HCT116 (cell line): ENCODE data around the gene DTD1. TPM values are rescaled to one million over a fixed set of nuclear protein-coding genes. Genes with fewer than 3 reads are reported as not detected.

Source experiments
- ATAC-seq: fragments of 200-7000 bp; cut with Tn5 transposase; 2 replicates; pipeline ENCODE4 v1.9.1; 2020; ENCODE audit warnings: mild to moderate bottlenecking, moderate library complexity
- BruUV-seq: library from RNA; stranded (reverse); fragments of 400-500 nt; replicated peaks from 2 replicates; lab custom pipeline; 2021; lab: Mats Ljungman, UMichigan
- CTCF ChIA-PET: fragments of 300-600 bp; sonication (Branson Sonifier 250); formaldehyde crosslinking; loops from one replicate; lab custom pipeline; 2021; ENCODE audit warnings: antibody characterized with exemption; lab: Charles Lee
- POLR2A ChIA-PET: fragments of 300-600, 350-600 bp; sonication (Branson Sonifier 250); formaldehyde crosslinking; loops from one replicate; lab custom pipeline; 2021; ENCODE audit warnings: antibody characterized with exemption; lab: Charles Lee
- RAD21 ChIA-PET, 2 experiments: fragments of 300-600 bp; sonication (Branson Sonifier 250); formaldehyde crosslinking; loops; one replicate each; lab custom pipeline; 2023; ENCODE audit warnings: low total read pairs in 2 of 2; ENCODE audit not compliant: uncharacterized antibody in 2 of 2, unreplicated experiment in 2 of 2, low non-redundant PET in 1 of 2; lab: Charles Lee
- DNase-seq: peaks from one replicate; pipeline ENCODE4 v3.0.0-alpha.2; 2010; ENCODE audit warnings: low read depth, low spot score
- H2AFZ ChIP-seq: fragments of 200-600 bp; shearing (Covaris generic), sonication (generic); 2 replicates; pipeline ENCODE4 v1.6.1; 2017; ENCODE audit warnings: low read depth, mixed run types, mixed read lengths, antibody characterized with exemption, low read length; ENCODE audit not compliant: poor library complexity, severe bottlenecking
- H3K27ac ChIP-seq: 2 replicates; pipeline ENCODE4 v1.5.1; 2012; ENCODE audit warnings: low read depth, low read length
- H3K27me3 ChIP-seq: fragments of 200-600 bp; sonication (generic); 2 replicates; pipeline ENCODE4 v1.6.1; 2016; ENCODE audit warnings: mixed run types, low read length, mixed read lengths; ENCODE audit not compliant: insufficient read depth
- H3K36me3 ChIP-seq, 2 experiments: fragments of 200-500 bp in 1 of 2; fragments of 200-600 bp in 1 of 2; sonication (Bioruptor generic) in 1 of 2; sonication (generic) in 1 of 2; 2 replicates each; pipeline versions ENCODE4 v1.5.1 to v1.6.1; 2014 to 2016; ENCODE audit warnings: low read length in 2 of 2, inconsistent platforms in 1 of 2, mixed read lengths in 1 of 2, mixed run types in 1 of 2; ENCODE audit not compliant: insufficient read depth in 2 of 2, control insufficient read depth in 1 of 2
- H3K4me1 ChIP-seq, 2 experiments: fragments of 200-600 bp in 1 of 2; sonication (generic) in 1 of 2; 2 replicates each; pipeline versions ENCODE4 v1.5.1 to v1.6.1; 2012 to 2017; ENCODE audit warnings: low read length in 2 of 2, inconsistent platforms in 1 of 2, mild to moderate bottlenecking in 1 of 2, mixed read lengths in 1 of 2, mixed run types in 1 of 2, moderate library complexity in 1 of 2; ENCODE audit not compliant: insufficient read depth in 2 of 2, control insufficient read depth in 1 of 2
- H3K4me2 ChIP-seq: fragments of 200-600 bp; sonication (generic); 2 replicates; pipeline ENCODE4 v1.6.1; 2017; ENCODE audit warnings: mixed run types, low read length, mixed read lengths
- H3K4me3 ChIP-seq, 2 experiments: fragments of 200-600 bp in 1 of 2; sonication (generic) in 1 of 2; replicated peaks in 1 of 2; 2 replicates each; pipeline ENCODE4 v1.5.1; 2011 to 2016; ENCODE audit warnings: low read length in 2 of 2, control low read depth in 1 of 2, low read depth in 1 of 2, mild to moderate bottlenecking in 1 of 2, mixed read lengths in 1 of 2, mixed run types in 1 of 2
- H3K79me2 ChIP-seq: fragments of 200-600 bp; sonication (generic); 2 replicates; pipeline ENCODE4 v1.6.1; 2017; ENCODE audit warnings: mild to moderate bottlenecking, mixed run types, low read length, moderate library complexity, mixed read lengths; ENCODE audit not compliant: insufficient read depth
- H3K9ac ChIP-seq: fragments of 200-600 bp; sonication (generic); 2 replicates; pipeline ENCODE4 v1.6.1; 2016; ENCODE audit warnings: low read length, mixed read lengths
- H3K9me2 ChIP-seq: fragments of 200-600 bp; sonication (generic), shearing (Covaris generic); 2 replicates; pipeline ENCODE4 v1.6.1; 2017; ENCODE audit warnings: mixed run types, mild to moderate bottlenecking, moderate library complexity; ENCODE audit not compliant: insufficient read depth
- H3K9me3 ChIP-seq, 2 experiments: fragments of 200-500 bp in 1 of 2; fragments of 200-600 bp in 1 of 2; sonication (Bioruptor generic) in 1 of 2; sonication (generic) in 1 of 2; 2 replicates each; pipeline ENCODE4 v1.6.1; 2014 to 2017; ENCODE audit warnings: low read length in 2 of 2, mixed read lengths in 2 of 2, inconsistent platforms in 1 of 2, low read depth in 1 of 2, mild to moderate bottlenecking in 1 of 2, mixed run types in 1 of 2, moderate library complexity in 1 of 2; ENCODE audit not compliant: control insufficient read depth in 1 of 2, insufficient read depth in 1 of 2
- H4K20me1 ChIP-seq: fragments of 200-600 bp; sonication (generic), shearing (Covaris generic); 2 replicates; pipeline ENCODE4 v1.6.1; 2017; ENCODE audit warnings: mixed run types, mild to moderate bottlenecking, moderate library complexity; ENCODE audit not compliant: insufficient read depth
- CBX3 ChIP-seq: IDR thresholded peaks from 2 replicates; pipeline ENCODE4 v1.6.1; 2012; ENCODE audit warnings: low read depth
- CEBPB ChIP-seq: IDR thresholded peaks from 2 replicates; pipeline ENCODE4 v1.6.1; 2012; ENCODE audit warnings: low read depth
- EGR1 ChIP-seq: IDR thresholded peaks from 2 replicates; pipeline ENCODE4 v1.6.1; 2012; ENCODE audit warnings: low read depth
- ELF1 ChIP-seq: IDR thresholded peaks from 2 replicates; pipeline ENCODE4 v1.6.1; 2012; ENCODE audit warnings: low read depth, borderline replicate concordance
- EZH2 ChIP-seq: fragments of 200-600 bp; sonication (generic); IDR thresholded peaks from 2 replicates; pipeline ENCODE4 v1.6.1; 2017; ENCODE audit warnings: antibody characterized with exemption, mixed run types
- JUND ChIP-seq: IDR thresholded peaks from 2 replicates; pipeline ENCODE4 v1.6.1; 2012
- POLR2AphosphoS5 ChIP-seq: IDR thresholded peaks from 2 replicates; pipeline ENCODE4 v1.6.1; 2011; ENCODE audit warnings: mild to moderate bottlenecking, low read depth, low read length, moderate library complexity
- RAD21 ChIP-seq: IDR thresholded peaks from 2 replicates; pipeline ENCODE4 v1.6.1; 2012; ENCODE audit warnings: low read depth, mild to moderate bottlenecking
- SP1 ChIP-seq: IDR thresholded peaks from 2 replicates; pipeline ENCODE4 v1.6.1; 2012; ENCODE audit warnings: low read depth
- ZBTB33 ChIP-seq: IDR thresholded peaks from 2 replicates; pipeline ENCODE4 v1.6.1; 2011; ENCODE audit warnings: mild to moderate bottlenecking, low read length, moderate library complexity; ENCODE audit not compliant: insufficient replicate concordance; ENCODE audit errors: extremely low read depth
- ZNF274 ChIP-seq: fragments of 200-500 bp; sonication (Bioruptor generic); IDR thresholded peaks from 2 replicates; pipeline ENCODE4 v1.6.1; 2014; ENCODE audit warnings: mild to moderate bottlenecking, low read depth, low read length, inconsistent platforms
- intact Hi-C: fragments of 100-400 bp; cut with micrococcal nuclease; formaldehyde crosslinking; loops from 2 replicates; pipeline ENCODE4 v1.10.0; 2022
- total RNA-seq: library from RNA; stranded (reverse); gene quantifications from one replicate; pipeline ENCODE4 v1.2.1, GENCODE V29; 2021; ENCODE audit not compliant: unreplicated experiment

DTD1 gene
- total RNA-seq, 1 experiment from 2014 or later: 54.5 TPM

- TF ChIP-seq CEBPB (no peak), JUND (no peak)
- TF ChIP-seq, all 23 proteins: peak for 0
These were observed 152.9 kb downstream of the DTD1 start (continued) for GRCh38 chr20:18740726-18741125.

- intact Hi-C loops: no loop called here
- no peak overlapping the region for H3K4me2 ChIP-seq
- H3K9me3 ChIP-seq: no peaks in the 10 kb centered on the region
- CTCF ChIA-PET: no interaction called here
- POLR2A ChIA-PET: no interaction called here
- H4K20me1 ChIP-seq: no peaks in the 10 kb centered on the region
- no peaks in the 10 kb centered on the region for H3K9me2 ChIP-seq
- no peak for ATAC-seq
- no peak overlapping the region for H3K9ac ChIP-seq
- H3K4me3 ChIP-seq: no peak overlapping the region
- H3K79me2 ChIP-seq: no peaks in the 10 kb centered on the region
- no peaks in the 10 kb centered on the region; a peak in 1 of 4 replicates for H3K36me3 ChIP-seq
- DNase-seq: no peak
- no peaks in the 10 kb centered on the region for H3K27me3 ChIP-seq
- no peak overlapping the region for H3K27ac ChIP-seq
- RAD21 ChIA-PET: no interaction called here
- TF ChIP-seq CEBPB (no peak), RAD21 (no peak), ELF1 (no peak), EGR1 (no peak), ZNF274 (no peak), ZBTB33 (no peak), CBX3 (no peak), JUND (no peak), SP1 (no peak), EZH2 (no peak), POLR2AphosphoS5 (no peak)
- peaks cover 0 to 7% of the 10 kb centered on the region in 2 experiments; a peak in 1 of 4 replicates for H3K4me1 ChIP-seq
- BruUV-seq: no TSS peak
- H2AFZ ChIP-seq: no peak overlapping the region
These were observed 155.0 kb downstream of the DTD1 start for GRCh38 chr20:18742841-18743240.
